NCI-H446 treated with DMSO at 0.1 percent for 48 hours (cell line): ENCODE results near the gene THBD.
A peak's percentile ranks its signal among the peaks of the same experiment; 100 is the strongest.

Experiments used
- DNase-seq: peaks from one replicate; lab custom pipeline; 2025; lab: John Stamatoyannopoulos, UW

The THBD gene

GRCh38 chr20:23061734-23062561, 12.5 kb upstream of the THBD start:
- peak; percentile 36 for DNase-seq

GRCh38 chr20:23061262-23061661, 11.8 kb upstream of the THBD start:
- DNase-seq, result no peak

DNA sequence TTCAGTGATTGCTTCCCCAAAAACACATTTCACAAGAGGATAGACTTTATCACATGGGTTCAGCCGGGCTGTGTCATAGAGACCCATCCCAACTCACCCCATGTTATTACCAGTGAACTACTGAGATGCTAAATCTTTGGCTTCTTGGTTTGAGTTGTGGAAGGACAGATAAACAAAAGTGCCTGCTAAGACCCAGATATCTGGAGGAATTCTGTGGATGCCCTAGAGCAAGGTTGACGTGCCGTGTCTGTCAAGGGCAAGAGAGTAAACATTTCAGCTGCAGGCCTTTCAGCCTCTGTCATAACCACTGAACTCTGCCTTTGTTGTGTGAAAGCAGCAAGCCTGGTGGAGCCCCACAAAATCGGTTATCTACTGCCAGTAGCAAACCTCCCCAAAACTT, 11.2 kb upstream of the THBD start:
- DNase-seq, result no peak

DNA sequence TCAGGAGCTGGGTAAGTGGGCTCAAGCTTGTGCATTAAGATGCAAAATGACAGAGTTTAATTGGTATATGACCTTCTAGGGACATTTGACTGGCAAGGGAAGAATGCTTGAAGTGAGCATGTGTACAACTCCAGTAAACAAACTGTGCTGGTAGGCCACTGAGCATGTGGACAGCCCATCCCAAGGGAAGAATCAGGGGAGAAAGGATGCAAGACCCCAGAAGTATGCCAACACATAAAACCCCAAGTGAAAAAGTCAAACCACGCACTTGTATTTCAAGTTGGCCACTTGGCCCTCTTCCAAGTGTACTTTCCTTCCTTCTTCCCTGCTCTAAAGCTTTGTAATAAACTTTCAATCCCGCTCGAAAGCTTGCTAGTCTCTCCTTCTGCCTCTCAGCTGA, 10.4 kb upstream of the THBD start:
- DNase-seq, result no peak

DNA sequence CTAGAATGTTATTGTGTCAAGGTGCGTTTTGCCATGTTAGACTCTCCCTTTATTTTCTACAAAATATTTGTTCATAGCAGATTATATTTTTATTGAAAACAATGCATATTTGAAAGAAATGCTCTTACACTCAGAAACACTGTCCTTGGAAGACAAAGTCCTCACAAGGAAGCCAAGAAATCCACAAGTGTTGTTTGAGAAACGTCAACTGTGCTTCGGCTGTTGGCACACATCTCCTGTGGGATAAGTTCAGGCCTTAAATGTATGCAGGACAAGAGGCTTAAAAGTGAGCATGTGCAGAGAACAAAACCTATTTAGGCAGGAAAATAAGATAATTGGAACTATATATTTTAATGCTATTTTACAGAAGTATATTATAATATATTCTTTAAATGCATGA, 9.5 kb upstream of the THBD start:
- DNase-seq, result no peak

GRCh38 chr20:23058240-23058639, 8.8 kb upstream of the THBD start:
- no peak for DNase-seq

- DNase-seq, result no peak
Observed at GRCh38 chr20:23052904-23053303, 3.4 kb upstream of the THBD start.

DNA sequence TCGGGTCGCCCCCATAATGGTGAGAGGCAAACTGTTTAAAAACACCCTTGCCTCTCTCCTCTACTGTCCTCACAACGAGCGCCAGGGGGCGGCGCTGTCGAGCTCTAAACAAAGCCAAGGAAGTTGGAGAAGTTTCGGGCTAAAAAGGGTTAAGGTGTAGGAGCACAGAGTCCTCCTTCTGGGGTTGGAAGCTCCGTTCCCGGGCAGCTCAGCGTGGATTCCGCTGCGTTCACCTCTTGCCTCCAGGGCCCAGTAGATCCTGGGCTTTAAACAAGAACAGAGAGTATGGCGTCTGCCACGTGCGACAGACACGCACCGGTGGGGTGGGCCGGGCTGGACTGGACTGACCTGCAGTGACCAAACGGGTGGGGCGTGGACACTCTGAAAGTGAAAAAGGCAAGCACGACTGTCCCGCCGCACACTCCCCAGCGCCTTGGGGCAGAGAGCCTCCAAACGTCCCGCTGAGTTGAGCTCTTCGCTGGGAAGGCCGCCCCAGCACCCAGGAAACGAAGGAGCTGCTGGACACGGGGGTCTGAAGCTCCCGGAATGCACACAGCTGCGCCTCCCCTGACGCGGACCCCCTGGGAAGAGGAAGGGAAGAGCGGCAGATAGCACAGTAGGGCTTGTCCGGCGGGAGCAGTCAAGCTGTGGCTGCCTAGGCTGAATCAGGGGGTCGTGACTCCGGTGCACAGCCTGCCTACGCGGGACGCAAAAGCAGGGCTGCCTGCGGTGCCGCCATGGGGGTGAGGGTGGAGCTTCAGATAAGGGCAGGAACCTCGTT, 1.6 kb upstream of the THBD start:
- no peak for DNase-seq

GRCh38 chr20:23050076-23050838, 785 bp upstream of the THBD start:
- DNase-seq, result no peak

- no peak for DNase-seq
Observed at GRCh38 chr20:23048283-23049200, 930 bp downstream of the THBD start.

DNA sequence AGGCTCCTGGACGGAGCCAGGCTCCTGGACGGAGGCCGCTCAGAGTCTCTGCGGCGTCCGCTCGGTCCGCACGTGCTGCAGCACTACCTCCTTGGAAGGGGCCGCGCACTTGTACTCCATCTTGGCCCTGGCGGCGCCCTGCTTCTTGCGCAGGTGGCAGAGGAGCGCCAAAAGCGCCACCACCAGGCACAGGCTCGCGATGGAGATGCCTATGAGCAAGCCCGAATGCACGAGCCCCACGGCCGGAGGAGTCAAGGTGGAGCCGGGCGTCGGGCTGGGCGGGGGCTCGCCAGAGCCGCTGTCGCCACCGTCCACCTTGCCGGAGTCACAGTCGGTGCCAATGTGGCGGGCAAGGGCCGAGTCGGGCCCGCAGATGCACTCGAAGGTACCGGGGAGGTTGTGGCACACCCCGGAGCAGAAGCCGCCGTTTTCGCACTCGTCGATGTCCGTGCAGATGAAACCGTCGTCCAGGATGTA, 1.7 kb downstream of the THBD start:
- DNase-seq, result no peak

DNA sequence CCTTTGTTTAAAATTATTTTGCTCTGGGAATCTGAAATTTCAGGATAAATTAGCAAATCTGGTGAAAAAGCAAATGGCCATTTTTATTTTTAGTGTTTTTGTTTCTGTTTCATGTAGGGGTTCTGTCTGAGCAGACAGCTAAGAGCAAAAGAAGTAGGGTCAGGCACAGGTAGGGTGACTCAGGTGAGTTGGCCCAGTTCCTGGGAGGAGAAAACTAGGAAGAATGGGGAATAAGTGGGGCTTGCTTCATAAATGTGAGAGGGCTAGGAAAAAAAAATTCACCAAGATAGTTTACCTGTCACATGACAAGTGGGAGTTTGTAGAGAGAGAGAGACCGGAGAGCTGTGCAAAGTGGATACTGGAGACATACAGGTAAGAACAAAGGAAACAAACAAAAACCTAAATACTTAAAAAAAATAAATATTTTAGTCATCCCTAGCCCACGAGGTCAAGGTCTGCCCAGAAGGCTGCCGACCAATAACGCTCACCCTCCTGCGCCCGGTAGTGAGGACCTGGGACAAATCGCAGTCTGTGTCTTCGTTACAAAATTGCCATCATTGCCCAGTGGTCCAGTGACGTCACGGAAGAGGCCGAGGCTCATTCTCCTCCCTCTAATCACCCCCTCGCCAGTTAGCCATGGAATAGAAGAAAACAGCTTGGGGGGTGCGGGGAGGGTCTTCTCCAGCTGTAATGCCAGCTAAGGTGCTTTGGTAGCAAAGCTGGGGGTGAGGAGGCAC, 2.3 kb downstream of the THBD start:
- no peak for DNase-seq

- no peak for DNase-seq
Observed at GRCh38 chr20:23046431-23046830, 3.0 kb downstream of the THBD start.

- no peak for DNase-seq
Observed at GRCh38 chr20:23043376-23043775, 6.1 kb downstream of the THBD start.

GRCh38 chr20:23042270-23042669, 7.2 kb downstream of the THBD start:
- DNase-seq, result no peak

DNA sequence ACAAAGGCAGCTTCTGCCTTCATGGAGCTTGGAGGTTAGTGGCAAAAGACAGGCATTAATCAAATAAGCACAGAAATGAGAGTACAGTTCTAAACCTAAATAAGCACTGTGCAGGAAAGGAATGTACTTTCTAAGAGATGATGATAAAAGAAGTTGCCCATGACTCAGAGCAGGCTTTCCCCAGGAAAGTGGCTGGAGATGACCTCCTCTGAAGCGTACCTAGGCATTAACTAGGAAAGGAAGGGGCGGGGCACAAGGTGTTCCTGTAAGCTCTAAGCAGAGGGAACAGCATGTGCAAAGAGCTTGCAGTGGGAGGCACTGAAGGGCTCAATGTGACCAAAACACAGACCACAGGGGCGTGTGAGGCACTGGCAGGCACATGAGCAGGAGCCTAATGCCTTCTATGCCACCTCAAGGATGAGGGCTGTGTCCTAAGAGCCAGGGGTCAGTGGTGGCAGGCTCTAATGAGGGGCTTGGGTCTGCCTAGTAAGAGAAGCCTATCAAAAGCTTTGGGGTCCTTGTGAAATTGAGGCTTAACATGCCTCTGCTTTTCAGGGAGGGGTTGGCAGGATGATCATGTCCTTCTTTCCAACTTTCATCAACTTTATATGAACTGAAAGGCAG, 9.5 kb downstream of the THBD start:
- no peak for DNase-seq

DNA sequence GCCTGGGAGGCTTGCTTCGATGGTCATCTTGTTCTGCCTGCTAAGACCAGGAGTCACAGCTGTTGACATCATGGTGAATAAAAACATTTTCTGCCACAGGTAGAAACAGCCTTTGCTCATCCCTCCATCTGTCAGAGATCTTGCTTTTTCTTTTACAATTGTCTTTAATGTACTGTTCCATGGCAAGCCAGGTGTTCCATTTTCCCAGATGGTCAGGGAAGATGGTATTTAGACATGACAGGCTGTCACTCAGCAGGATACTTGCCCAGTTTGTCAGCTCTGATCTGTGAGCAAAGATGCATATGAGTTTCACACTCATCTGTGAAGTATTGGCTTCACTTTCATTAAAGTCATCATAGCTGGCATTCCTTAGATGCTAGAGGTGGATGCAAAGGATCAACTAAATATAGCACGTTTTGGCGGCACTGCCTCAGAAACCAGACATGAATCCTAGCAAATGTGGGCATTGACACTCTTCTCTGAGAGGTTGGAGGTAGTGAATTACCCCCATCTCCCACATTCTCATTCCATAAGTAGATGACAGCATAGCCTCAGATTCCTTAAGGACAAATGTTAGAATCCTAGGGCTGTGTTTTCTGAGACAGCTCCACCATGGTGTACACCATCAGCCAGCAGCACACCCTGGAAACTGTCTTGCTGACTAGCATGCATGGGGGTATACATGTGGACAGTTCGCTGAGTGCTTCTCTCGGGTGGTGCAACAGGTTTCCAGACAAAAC, 10.2 kb downstream of the THBD start:
- DNase-seq, result no peak

DNA sequence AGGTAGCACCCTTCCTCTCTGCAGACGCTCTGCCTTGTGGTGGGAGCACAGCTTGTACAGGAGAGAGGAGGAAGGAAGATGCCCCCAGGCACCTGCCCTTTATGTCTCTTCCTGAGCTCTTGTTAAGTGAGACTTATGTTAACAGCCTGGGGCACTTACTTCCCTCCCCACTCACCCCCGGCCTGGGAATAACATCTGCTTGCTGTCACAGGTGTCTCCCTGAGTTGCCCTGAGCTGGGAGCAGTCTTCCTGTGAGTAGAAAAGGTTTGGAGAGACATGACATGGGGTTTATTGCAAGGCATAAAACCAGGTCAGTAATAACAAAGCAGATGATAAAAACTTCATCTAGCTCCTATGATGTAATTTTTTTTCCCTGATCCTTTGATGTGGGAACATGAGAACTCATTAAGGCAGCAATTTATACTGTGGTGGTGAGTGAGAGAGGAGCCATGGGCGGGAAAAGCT, 12.4 kb downstream of the THBD start:
- no peak for DNase-seq

- no peak for DNase-seq
Observed at GRCh38 chr20:23036371-23036770, 13.1 kb downstream of the THBD start.
